Suprapubic skin (tissue), 4 donors: Measurements from ENCODE around the gene GOLGA1.

Source experiments
- CTCF ChIP-seq, 2 donors: fragments of 200-600 bp in 1 of 2; fragments of 450-650 bp in 1 of 2; sonication (generic) in 1 of 2; IDR thresholded peaks; one replicate each; pipeline ENCODE4 v1.5.1; 2016 to 2019; ENCODE audit warnings: antibody characterized with exemption in 2 of 2, mild to moderate bottlenecking in 1 of 2, moderate library complexity in 1 of 2
- POLR2A ChIP-seq, 2 donors: fragments of 450-650 bp; IDR thresholded peaks; one replicate each; pipeline ENCODE4 v1.6.1; 2017; ENCODE audit warnings: antibody characterized with exemption in 2 of 2, mild to moderate bottlenecking in 2 of 2, moderate library complexity in 2 of 2
- POLR2AphosphoS5 ChIP-seq, 3 donors: sonication (generic); formaldehyde crosslinking; IDR thresholded peaks; one replicate each; pipeline ENCODE4 v1.6.1; 2017; ENCODE audit warnings: antibody characterized with exemption in 3 of 3

GRCh38 chr9:124863371-124863871, 77.5 kb downstream of the GOLGA1 start:
- TF ChIP-seq POLR2AphosphoS5 (IDR thresholded peaks at IDR 0.05) (no peak), CTCF (IDR thresholded peaks at IDR 0.05) (no peak), POLR2A (IDR thresholded peaks at IDR 0.05) (no peak)
